ENCODE results near the gene SENP5.

DNA sequence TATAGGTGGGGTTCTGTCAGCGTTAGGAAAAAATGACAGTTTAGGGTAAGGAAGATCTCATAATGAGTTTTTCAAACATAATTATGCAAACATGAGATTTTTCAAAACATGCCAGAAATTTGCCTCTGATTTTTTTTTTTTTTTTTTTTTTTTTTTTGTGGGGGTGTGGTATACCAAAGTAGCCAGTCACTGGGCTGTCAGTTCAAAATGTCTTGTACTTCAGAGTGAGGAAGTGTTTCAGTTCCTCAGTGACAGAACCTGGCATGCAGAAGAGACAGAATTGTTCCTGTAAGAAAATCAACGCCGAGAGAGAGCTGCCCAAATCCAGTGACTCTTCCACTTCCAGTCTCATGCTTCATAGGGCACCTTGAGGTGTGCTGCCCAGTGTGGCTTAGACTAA lies 64.9 kb downstream of the SENP5 start:
- TF ChIP-seq EP300 (IDR thresholded peaks at IDR 0.05) (no peak), CTCF (IDR thresholded peaks at IDR 0.05) (no peak)

Measured in tibial nerve (tissue), 4 donors.